ENCODE measurements around the gene ABCA10. TPM values are rescaled to one million over a fixed set of nuclear protein-coding genes. Genes with fewer than 3 reads are reported as not detected.

The ABCA10 gene
- polyA plus RNA-seq, 1 donor from 2014 or later = not detected

DNA sequence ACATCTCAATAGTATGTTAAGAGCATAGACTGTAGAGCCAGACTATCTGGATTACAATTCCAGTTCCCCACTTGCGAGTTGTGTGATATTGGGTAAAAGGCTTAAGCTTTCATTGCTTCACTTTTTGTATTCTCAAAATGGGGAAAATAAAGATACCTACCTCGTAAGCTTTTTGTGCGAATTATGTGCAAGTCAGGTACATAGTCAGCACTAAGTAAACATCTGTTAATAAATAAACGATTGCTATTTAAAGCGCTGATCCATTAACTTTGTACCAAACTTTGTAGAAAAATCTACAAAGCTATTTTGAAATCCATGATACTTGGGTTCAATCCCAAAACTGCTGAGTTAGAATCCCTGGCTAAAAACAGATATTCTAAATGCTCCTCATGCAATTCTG, 106.6 kb downstream of the ABCA10 start:
- Mint-ChIP-seq H3K9me3 (no peaks in the 10 kb centered on the region), H3K4me3 (no peak overlapping the region), H3K27ac (no peak overlapping the region), H3K27me3 (no peaks in the 10 kb centered on the region), H3K4me1 (peaks cover 16 to 19% (median 18%) of the 10 kb centered on the region in 3 donors), H3K36me3 (peaks cover 2% of the 10 kb centered on the region)

DNA sequence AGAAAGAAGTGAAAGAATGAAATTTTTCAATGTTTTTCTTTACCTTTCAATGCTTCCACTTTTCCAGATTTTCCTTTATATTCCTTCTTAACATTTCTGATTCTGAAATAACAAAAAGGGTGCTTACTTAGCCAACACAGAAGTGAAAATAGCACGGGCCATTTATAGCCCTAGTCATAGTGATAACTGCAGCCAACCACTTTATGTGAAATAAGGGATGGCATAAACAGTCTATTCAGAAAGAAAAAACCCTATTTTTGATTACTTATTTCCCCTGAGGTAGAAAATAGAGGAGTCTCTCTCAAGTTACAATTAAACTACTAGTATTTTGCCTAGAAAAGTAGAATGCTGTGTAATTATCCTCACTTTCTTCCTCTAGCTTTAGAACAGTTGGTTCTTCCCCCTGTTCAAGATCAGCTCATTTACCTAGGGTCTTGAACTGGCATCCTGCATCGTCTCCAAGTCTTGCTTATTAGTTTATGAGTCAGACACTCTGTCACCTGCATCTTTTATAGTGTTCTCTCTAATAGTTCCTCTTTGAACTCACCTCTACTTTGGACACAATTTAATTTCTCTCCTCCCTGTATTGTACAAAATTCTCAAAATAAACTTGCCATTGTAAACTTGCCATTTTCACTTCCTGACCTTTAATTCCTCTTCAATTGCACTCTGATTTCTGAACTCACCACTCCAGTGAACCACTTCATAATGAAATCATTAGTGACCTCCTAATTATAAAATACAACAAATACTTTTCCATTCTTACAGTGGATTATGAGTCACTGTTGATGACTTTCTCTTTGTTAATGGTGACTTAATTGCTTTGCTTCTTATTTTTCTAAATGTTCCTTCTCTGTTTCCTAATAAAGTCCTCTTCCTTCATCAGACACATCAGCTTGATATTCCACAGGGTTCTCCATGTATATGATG, 110.5 kb downstream of the ABCA10 start:
- peak overlapping the region; percentile 6 to 48 (median 46) for H3K27ac Mint-ChIP-seq
- peak overlapping the region in 2 of 4 donors; percentile 28 to 56 for H3K4me3 Mint-ChIP-seq
- no peaks in the 10 kb centered on the region for H3K27me3 Mint-ChIP-seq
- peaks cover 27 to 38% (median 37%) of the 10 kb centered on the region in 3 donors for H3K4me1 Mint-ChIP-seq
- no peaks in the 10 kb centered on the region for H3K36me3 Mint-ChIP-seq
- H3K9me3 Mint-ChIP-seq = no peaks in the 10 kb centered on the region

DNA sequence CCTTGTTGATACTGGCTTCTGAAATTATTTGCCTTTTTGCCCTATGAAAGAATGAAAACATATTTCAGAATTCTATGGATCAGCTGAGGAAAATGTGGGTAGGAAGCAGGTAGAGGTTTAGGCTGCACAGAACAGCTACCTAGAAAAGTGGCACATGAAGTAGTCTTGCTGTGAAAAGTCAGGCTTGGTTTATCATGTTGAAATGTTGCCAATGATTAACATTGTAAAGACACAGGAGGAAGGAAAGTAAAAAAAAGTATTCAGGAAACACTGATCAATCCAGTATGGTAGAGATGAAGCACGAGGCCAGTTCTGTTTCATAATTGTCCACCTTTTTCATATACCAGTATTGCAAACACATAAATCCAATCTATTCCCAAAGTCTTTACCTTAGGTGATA, 116.8 kb downstream of the ABCA10 start:
- peaks cover 19 to 26% (median 26%) of the 10 kb centered on the region in 3 donors for H3K4me1 Mint-ChIP-seq
- H3K27me3 Mint-ChIP-seq = no peaks in the 10 kb centered on the region
- H3K27ac Mint-ChIP-seq = no peak overlapping the region
- H3K36me3 Mint-ChIP-seq = peaks cover 5% of the 10 kb centered on the region
- H3K9me3 Mint-ChIP-seq = peaks cover 0 to 2% (median 0%) of the 10 kb centered on the region in 3 donors
- H3K4me3 Mint-ChIP-seq = no peak overlapping the region

DNA sequence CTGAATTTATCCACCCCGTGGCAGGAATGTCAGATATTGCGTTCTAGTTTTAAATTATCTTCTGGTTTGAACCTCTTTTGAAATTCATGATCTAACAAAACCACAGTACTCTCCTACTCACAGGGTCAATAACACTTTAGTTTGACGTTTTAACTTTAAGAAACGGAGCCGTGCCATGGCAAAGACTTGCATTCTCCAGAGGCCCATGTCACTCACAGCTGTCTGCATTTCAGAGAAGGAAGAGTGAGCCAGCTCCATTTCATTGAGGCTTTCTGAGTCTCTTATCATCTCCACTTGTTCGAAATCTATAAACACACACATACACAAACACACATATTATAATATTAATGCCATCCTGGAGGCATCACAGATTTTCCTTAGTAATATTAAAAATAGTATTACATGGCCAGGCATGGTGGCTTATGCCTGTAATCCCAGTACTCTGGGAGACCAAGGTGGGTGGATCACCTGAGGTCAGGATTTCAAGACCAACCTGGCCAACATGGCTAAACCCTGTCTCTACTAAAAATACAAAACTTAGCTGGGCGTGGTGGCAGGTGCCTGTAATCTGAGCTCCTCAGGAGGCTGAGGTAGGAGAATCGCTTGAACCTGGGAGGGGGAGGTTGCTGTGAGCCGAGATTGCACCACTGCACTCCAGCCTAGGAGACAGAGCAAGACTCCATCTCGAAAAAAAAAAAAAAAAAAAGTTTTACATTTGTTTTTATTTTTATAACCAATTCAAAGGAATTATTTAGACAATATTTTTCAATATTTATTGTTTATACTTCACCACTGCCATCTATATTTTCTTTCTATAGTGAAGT, 122.5 kb downstream of the ABCA10 start:
- peaks cover 0 to 2% (median 0%) of the 10 kb centered on the region in 3 donors for H3K9me3 Mint-ChIP-seq
- H3K36me3 Mint-ChIP-seq = peaks cover 7% of the 10 kb centered on the region
- no peak overlapping the region for H3K4me3 Mint-ChIP-seq
- peaks cover 0 to 10% (median 4%) of the 10 kb centered on the region in 3 donors for H3K4me1 Mint-ChIP-seq
- H3K27me3 Mint-ChIP-seq = no peaks in the 10 kb centered on the region
- no peak overlapping the region for H3K27ac Mint-ChIP-seq

DNA sequence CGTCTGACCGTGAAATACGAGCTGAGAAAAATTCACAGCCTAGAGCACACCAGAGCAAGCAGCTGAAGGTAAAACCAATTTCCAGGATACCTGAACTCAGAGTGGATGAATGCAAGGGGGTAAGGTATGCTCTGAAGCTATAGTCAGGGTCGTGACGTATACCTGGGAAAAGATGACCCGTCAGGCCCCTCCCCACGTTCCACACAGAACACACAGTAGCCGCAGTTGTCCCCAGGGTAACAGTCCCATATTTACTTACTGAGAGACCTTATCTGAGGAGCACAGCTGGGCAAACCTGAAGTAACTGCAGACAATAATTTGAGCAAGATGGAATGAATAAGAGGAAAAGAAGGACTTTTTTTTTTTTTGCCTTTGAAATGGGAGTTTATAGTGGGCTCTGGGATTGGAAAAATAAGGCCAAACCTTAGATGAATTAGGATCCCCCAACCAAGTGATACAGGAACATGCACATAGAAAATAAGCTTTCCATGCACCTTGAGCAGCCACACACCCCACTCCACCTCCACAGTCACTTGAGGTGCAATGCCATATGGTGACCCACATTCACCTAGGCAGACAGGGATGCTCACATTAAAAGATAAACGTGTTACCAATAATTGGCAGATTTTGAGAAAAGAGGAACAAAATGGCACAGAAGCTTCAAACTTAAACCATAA, 124.9 kb downstream of the ABCA10 start:
- H3K27ac Mint-ChIP-seq = no peak overlapping the region
- H3K27me3 Mint-ChIP-seq = no peaks in the 10 kb centered on the region
- H3K4me1 Mint-ChIP-seq = peaks cover 0 to 7% (median 5%) of the 10 kb centered on the region in 3 donors
- H3K36me3 Mint-ChIP-seq = peaks cover 6% of the 10 kb centered on the region
- H3K9me3 Mint-ChIP-seq = no peaks in the 10 kb centered on the region
- no peak overlapping the region for H3K4me3 Mint-ChIP-seq

DNA sequence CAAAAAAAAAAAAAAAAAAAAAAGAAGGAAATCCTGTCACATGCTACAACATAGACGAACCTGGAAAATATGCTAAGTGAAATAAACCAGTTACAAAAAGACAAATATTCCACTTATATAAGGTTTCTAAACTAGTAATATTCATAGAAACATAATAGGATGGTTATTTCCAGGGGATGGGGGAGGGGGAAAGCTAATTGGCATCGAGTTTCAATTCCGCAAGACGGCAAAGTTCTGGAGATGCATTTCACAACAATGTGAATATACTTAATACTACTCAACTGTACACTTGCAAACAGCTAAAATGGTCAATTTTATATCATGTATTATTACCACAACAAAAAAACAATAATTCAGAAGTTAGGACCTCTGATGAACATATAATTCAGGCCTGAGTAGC, 130.0 kb downstream of the ABCA10 start:
- Mint-ChIP-seq H3K9me3 (no peaks in the 10 kb centered on the region), H3K27me3 (no peaks in the 10 kb centered on the region), H3K4me1 (peaks cover 3 to 14% (median 12%) of the 10 kb centered on the region in 3 donors), H3K36me3 (no peaks in the 10 kb centered on the region), H3K27ac (no peak overlapping the region), H3K4me3 (no peak overlapping the region)

Other genes starting within 250 kb of the ABCA10 start
- not detected for gene ABCA9, start 167.9 kb downstream of the ABCA10 start, polyA plus RNA-seq
- 0.80 TPM for gene ABCA6, start 86.9 kb downstream of the ABCA10 start, polyA plus RNA-seq
- 4.5 TPM for gene ABCA5, start 98.3 kb upstream of the ABCA10 start, polyA plus RNA-seq
- 7.5 TPM for gene MAP2K6, start 185.9 kb upstream of the ABCA10 start, polyA plus RNA-seq